Endodermal cell (in vitro differentiated cells): ENCODE results near the gene ABCC10. TPM values are rescaled to one million over a fixed set of nuclear protein-coding genes. Genes with fewer than 3 reads are reported as not detected.

Experiments
- DNase-seq: peaks from one replicate; pipeline ENCODE4 v3.0.0-alpha.2; 2017
- H3K27ac ChIP-seq: 2 replicates; pipeline ENCODE4 v1.5.1; 2013; ENCODE audit warnings: mild to moderate bottlenecking, low read depth, low read length, moderate library complexity
- H3K27me3 ChIP-seq: 2 replicates; pipeline ENCODE4 v1.6.1; 2013; ENCODE audit warnings: mild to moderate bottlenecking, low read length, moderate library complexity; ENCODE audit not compliant: insufficient read depth, control insufficient read depth, poor library complexity, severe bottlenecking
- H3K36me3 ChIP-seq: 2 replicates; pipeline ENCODE4 v1.7.0; 2013; ENCODE audit warnings: mild to moderate bottlenecking, low read length, moderate library complexity; ENCODE audit not compliant: control insufficient read depth, insufficient read depth
- H3K4me1 ChIP-seq: one replicate; pipeline ENCODE4 v1.7.0; 2013; ENCODE audit warnings: low read length; ENCODE audit not compliant: control insufficient read depth, insufficient read depth
- H3K4me3 ChIP-seq: 2 replicates; pipeline ENCODE4 v1.5.1; 2013; ENCODE audit warnings: mild to moderate bottlenecking, low read length, moderate library complexity
- H3K9ac ChIP-seq: 2 replicates; pipeline ENCODE4 v1.6.1; 2013; ENCODE audit warnings: mild to moderate bottlenecking, low read length, moderate library complexity; ENCODE audit not compliant: poor library complexity, severe bottlenecking; ENCODE audit errors: extremely low read depth
- H3K9me3 ChIP-seq: 2 replicates; pipeline ENCODE4 v1.6.1; 2013; ENCODE audit warnings: mild to moderate bottlenecking, low read length, moderate library complexity; ENCODE audit not compliant: control insufficient read depth
- H3K27ac Mint-ChIP-seq: 2 replicates; pipeline ENCODE4 v1.8.0; 2020; ENCODE audit warnings: mixed read lengths
- H3K27me3 Mint-ChIP-seq: 2 replicates; pipeline ENCODE4 v1.8.0; 2021; ENCODE audit warnings: mild to moderate bottlenecking, mixed read lengths; ENCODE audit not compliant: insufficient read depth
- H3K36me3 Mint-ChIP-seq: 2 replicates; pipeline ENCODE4 v1.8.0; 2020; ENCODE audit warnings: low read depth, mixed read lengths
- H3K4me1 Mint-ChIP-seq: 2 replicates; pipeline ENCODE4 v1.8.0; 2020; ENCODE audit warnings: mixed read lengths
- H3K4me3 Mint-ChIP-seq: 2 replicates; pipeline ENCODE4 v1.8.0; 2020; ENCODE audit warnings: mild to moderate bottlenecking, moderate library complexity, mixed read lengths
- H3K9me3 Mint-ChIP-seq: 2 replicates; pipeline ENCODE4 v1.8.0; 2020; ENCODE audit warnings: mild to moderate bottlenecking, mixed read lengths
- CTCF ChIP-seq: fragments of 200-600 bp; sonication (generic); conservative IDR thresholded peaks from 2 replicates; pipeline ENCODE4 v1.5.0; 2021; ENCODE audit warnings: antibody characterized with exemption, mild to moderate bottlenecking
- WGBS, 2 experiments: methylation state at CpG; one replicate each; pipeline versions ENCODE4 v1.1.5 to v1.1.7; 2013; ENCODE audit warnings: missing lambda C conversion rate in 2 of 2, mixed read lengths in 1 of 2; ENCODE audit not compliant: insufficient coverage in 1 of 2, insufficient read length in 1 of 2; 5-methylcytosine and 5-hydroxymethylcytosine counted together
- total RNA-seq, 2 donors: library from RNA; stranded (reverse); fragmentation: NEBNext Ultra II Directional in 1 of 2; extraction: Animal tissue kit (Norgen Biotek cat#: 25700) in 1 of 2; gene quantifications; 2 replicates in 1 of 2; 3 replicates in 1 of 2; pipeline ENCODE4 v1.2.1, GENCODE V29; 2021

The ABCC10 gene
- total RNA-seq, 2 donors from 2014 or later: 34.1 to 44.8 TPM

GRCh38 chr6:43488667-43489276 is 61.4 kb downstream of the ABCC10 start:
- no peaks in the 10 kb centered on the region for H3K36me3 ChIP-seq
- H3K27me3 ChIP-seq: no peaks in the 10 kb centered on the region
- no peaks in the 10 kb centered on the region for H3K9me3 ChIP-seq
- DNase-seq: no peak
- Mint-ChIP-seq H3K27ac (peak overlapping the region; percentile 40), H3K9me3 (no peaks in the 10 kb centered on the region), H3K4me1 (peaks cover 9% of the 10 kb centered on the region), H3K4me3 (no peak overlapping the region), H3K36me3 (peaks cover 6% of the 10 kb centered on the region), H3K27me3 (no peaks in the 10 kb centered on the region)
- WGBS, 2 experiments: 86% methylated on average over 3 to 4 of the region's 4 CpGs
- no peak overlapping the region for H3K4me3 ChIP-seq
- peak overlapping the region; percentile 88 for H3K27ac ChIP-seq
- no peak overlapping the region for H3K9ac ChIP-seq
- H3K4me1 ChIP-seq: no peaks in the 10 kb centered on the region
- no peak for TF ChIP-seq CTCF

GRCh38 chr6:43489277-43490072 is 62.1 kb downstream of the ABCC10 start:
- Histone ChIP-seq H3K4me1 (no peaks in the 10 kb centered on the region), H3K36me3 (no peaks in the 10 kb centered on the region), H3K4me3 (no peak overlapping the region), H3K9me3 (no peaks in the 10 kb centered on the region), H3K9ac (no peak overlapping the region), H3K27me3 (no peaks in the 10 kb centered on the region), H3K27ac (peak overlapping the region; percentile 88)
- no peak overlapping the region for H3K4me3 Mint-ChIP-seq
- 92 to 94% methylated on average over 10 to 12 of the region's 12 CpGs for WGBS, 2 experiments
- no peaks in the 10 kb centered on the region for H3K27me3 Mint-ChIP-seq
- no peak for DNase-seq
- no peak for TF ChIP-seq CTCF
- H3K9me3 Mint-ChIP-seq: no peaks in the 10 kb centered on the region
- H3K4me1 Mint-ChIP-seq: peaks cover 9% of the 10 kb centered on the region
- peaks cover 6% of the 10 kb centered on the region for H3K36me3 Mint-ChIP-seq
- H3K27ac Mint-ChIP-seq: peak overlapping the region; percentile 40

GRCh38 chr6:43490523-43490939 is 63.2 kb downstream of the ABCC10 start:
- TF ChIP-seq CTCF: no peak
- Histone ChIP-seq H3K4me1 (no peaks in the 10 kb centered on the region), H3K27me3 (no peaks in the 10 kb centered on the region), H3K36me3 (no peaks in the 10 kb centered on the region), H3K9ac (no peak overlapping the region), H3K27ac (no peak overlapping the region), H3K9me3 (no peaks in the 10 kb centered on the region), H3K4me3 (no peak overlapping the region)
- Mint-ChIP-seq H3K9me3 (no peaks in the 10 kb centered on the region), H3K27me3 (no peaks in the 10 kb centered on the region), H3K27ac (peak overlapping the region; percentile 8), H3K36me3 (peaks cover 6% of the 10 kb centered on the region), H3K4me1 (peaks cover 9% of the 10 kb centered on the region), H3K4me3 (no peak overlapping the region)
- no peak for DNase-seq
- 95 to 97% methylated on average over 5 to 6 of the region's 6 CpGs for WGBS, 2 experiments
